ENCODE data around the gene SH3RF2.
"Not testable (repeated sequence)": the region's sequence is repeated elsewhere in the genome, so short reads cannot be mapped to it uniquely, and the experiment has no call there.

SH3RF2 gene

GRCh38 chr5:146101646-146102045 is 165.3 kb downstream of the SH3RF2 start:
- DNase-seq, result no peak

GRCh38 chr5:146103594-146103993 is 167.2 kb downstream of the SH3RF2 start:
- DNase-seq, result no peak

GRCh38 chr5:146105477-146105876 is 169.1 kb downstream of the SH3RF2 start, which contains the start of gene PLAC8L1:
Gene PLAC8L1, minus strand, starts transcription at chr5:146105577. Its CDS starts 1,266 bp downstream, at chr5:146104311.
- DNase-seq, result no peak

GRCh38 chr5:146107901-146108300 is 171.5 kb downstream of the SH3RF2 start:
- DNase-seq, result no peak

- DNase-seq, result not testable (repeated sequence)
Measured at GRCh38 chr5:146108870-146109269, 172.5 kb downstream of the SH3RF2 start.

- no peak for DNase-seq
Measured at GRCh38 chr5:146109379-146109778, 173.0 kb downstream of the SH3RF2 start.

- no peak for DNase-seq
Measured at GRCh38 chr5:146111409-146111808, 175.0 kb downstream of the SH3RF2 start.

- no peak for DNase-seq
Measured at GRCh38 chr5:146112476-146112875, 176.1 kb downstream of the SH3RF2 start.

Measured in activated CD4-positive, alpha-beta T cell treated with anti-CD3 and anti-CD28 coated beads, Interleukin-2, amount 50 U/mL, for 16 hours (primary cell).